ENCODE results near the gene EXOSC2. TPM values are rescaled to one million over a fixed set of nuclear protein-coding genes. Genes with fewer than 3 reads are reported as not detected.

EXOSC2 gene
- total and polyA plus RNA-seq, 2 of the 13 experiments (the other 11 are each of a cell fraction or from before 2014, with no cell fraction given) = 27.5 to 63.8 TPM

DNA sequence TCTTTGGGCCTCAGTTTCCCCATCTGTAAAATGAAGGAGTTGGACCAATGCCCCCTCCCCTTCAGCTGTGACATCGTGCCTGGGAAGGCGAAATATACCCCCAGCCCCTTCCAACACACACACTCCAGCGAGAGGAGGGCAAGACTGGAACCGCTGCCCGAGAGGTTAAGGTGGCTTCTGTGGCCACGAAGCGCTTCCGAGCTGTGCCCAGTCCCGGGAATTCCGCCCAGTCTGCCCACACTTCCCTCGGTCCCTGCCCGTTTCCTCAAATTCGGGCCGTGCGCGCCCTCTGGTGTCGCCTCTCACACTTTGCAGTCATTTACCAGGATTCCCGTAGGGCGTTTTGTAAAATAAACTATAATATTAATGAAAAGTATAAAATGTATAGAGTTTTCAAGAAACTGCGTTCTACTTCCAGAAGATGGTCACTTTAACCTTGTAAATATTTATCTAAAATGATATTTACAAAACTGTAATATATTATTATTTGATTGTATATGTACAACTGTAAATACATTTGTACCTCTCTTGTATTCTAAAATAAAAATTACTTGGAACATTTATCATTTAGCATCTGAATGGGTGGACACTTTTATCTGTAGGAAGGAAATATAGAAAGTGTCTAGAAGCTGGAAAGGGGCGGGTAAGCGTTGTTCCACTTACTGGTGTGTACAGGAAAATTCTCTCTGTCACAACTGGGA is 11.0 kb upstream of the EXOSC2 start (continued):
- TF ChIP-seq ARID4A (CRISPR knock-in tag; IDR thresholded peaks at IDR 0.05; ENCODE audit: borderline replicate concordance) (0 out of 2 replicates have a peak, but pooled peaks have one; percentile 16), KDM2A (CRISPR knock-in tag; IDR thresholded peaks at IDR 0.05; ENCODE audit: borderline replicate concordance, low read depth) (peak; percentile 71), JUND (CRISPR knock-in tag; IDR thresholded peaks at IDR 0.05) (no peak), BHLHE40 (IDR thresholded peaks at IDR 0.05; ENCODE audit: low read length) (0 out of 2 replicates have a peak, but pooled peaks have one; percentile 13), SP5 (CRISPR knock-in tag; IDR thresholded peaks at IDR 0.05; ENCODE audit: borderline replicate concordance, low read depth) (no peak), NFATC3 (CRISPR knock-in tag; IDR thresholded peaks at IDR 0.05) (no peak), DR1 (CRISPR knock-in tag; IDR thresholded peaks at IDR 0.05) (no peak), ZNF317 (CRISPR knock-in tag; IDR thresholded peaks at IDR 0.05) (no peak), ZKSCAN1 (IDR thresholded peaks at IDR 0.05; ENCODE audit: low read length) (no peak), TAF1 (CRISPR knock-in tag; IDR thresholded peaks at IDR 0.05) (no peak), ZBTB21 (CRISPR knock-in tag; IDR thresholded peaks at IDR 0.05) (no peak), ZNF788 (CRISPR knock-in tag; IDR thresholded peaks at IDR 0.05; ENCODE audit: borderline replicate concordance) (no peak), LCORL (IDR thresholded peaks at IDR 0.05) (no peak), LCORL (CRISPR knock-in tag; IDR thresholded peaks at IDR 0.05) (no peak; the same call in 1 of the 2 replicates), ZNF619 (CRISPR knock-in tag; IDR thresholded peaks at IDR 0.05) (no peak)
- TF ChIP-seq, protein P1, sequence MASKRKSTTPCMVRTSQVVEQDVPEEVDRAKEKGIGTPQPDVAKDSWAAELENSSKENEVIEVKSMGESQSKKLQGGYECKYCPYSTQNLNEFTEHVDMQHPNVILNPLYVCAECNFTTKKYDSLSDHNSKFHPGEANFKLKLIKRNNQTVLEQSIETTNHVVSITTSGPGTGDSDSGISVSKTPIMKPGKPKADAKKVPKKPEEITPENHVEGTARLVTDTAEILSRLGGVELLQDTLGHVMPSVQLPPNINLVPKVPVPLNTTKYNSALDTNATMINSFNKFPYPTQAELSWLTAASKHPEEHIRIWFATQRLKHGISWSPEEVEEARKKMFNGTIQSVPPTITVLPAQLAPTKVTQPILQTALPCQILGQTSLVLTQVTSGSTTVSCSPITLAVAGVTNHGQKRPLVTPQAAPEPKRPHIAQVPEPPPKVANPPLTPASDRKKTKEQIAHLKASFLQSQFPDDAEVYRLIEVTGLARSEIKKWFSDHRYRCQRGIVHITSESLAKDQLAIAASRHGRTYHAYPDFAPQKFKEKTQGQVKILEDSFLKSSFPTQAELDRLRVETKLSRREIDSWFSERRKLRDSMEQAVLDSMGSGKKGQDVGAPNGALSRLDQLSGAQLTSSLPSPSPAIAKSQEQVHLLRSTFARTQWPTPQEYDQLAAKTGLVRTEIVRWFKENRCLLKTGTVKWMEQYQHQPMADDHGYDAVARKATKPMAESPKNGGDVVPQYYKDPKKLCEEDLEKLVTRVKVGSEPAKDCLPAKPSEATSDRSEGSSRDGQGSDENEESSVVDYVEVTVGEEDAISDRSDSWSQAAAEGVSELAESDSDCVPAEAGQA (IDR thresholded peaks at IDR 0.05; ENCODE audit: low read depth) = no peak
- TF ChIP-seq, protein P1 (CRISPR knock-in tag; IDR thresholded peaks at IDR 0.05; ENCODE audit: borderline replicate concordance) = no peak
- TF ChIP-seq, protein P2, sequence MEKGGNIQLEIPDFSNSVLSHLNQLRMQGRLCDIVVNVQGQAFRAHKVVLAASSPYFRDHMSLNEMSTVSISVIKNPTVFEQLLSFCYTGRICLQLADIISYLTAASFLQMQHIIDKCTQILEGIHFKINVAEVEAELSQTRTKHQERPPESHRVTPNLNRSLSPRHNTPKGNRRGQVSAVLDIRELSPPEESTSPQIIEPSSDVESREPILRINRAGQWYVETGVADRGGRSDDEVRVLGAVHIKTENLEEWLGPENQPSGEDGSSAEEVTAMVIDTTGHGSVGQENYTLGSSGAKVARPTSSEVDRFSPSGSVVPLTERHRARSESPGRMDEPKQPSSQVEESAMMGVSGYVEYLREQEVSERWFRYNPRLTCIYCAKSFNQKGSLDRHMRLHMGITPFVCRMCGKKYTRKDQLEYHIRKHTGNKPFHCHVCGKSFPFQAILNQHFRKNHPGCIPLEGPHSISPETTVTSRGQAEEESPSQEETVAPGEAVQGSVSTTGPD (CRISPR knock-in tag; IDR thresholded peaks at IDR 0.05) = no peak
- TF ChIP-seq, protein P3, sequence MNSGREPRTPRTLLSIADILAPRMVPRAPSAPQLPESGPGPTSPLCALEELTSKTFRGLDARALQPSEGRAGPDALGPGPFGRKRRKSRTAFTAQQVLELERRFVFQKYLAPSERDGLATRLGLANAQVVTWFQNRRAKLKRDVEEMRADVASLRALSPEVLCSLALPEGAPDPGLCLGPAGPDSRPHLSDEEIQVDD (CRISPR knock-in tag; IDR thresholded peaks at IDR 0.05; ENCODE audit: borderline replicate concordance) = no peak
